ENCODE data around the gene RXFP4. TPM values are rescaled to one million over a fixed set of nuclear protein-coding genes. Genes with fewer than 3 reads are reported as not detected.

Gene RXFP4
- total RNA-seq, 1 experiment from 2014 or later, result not detected

DNA sequence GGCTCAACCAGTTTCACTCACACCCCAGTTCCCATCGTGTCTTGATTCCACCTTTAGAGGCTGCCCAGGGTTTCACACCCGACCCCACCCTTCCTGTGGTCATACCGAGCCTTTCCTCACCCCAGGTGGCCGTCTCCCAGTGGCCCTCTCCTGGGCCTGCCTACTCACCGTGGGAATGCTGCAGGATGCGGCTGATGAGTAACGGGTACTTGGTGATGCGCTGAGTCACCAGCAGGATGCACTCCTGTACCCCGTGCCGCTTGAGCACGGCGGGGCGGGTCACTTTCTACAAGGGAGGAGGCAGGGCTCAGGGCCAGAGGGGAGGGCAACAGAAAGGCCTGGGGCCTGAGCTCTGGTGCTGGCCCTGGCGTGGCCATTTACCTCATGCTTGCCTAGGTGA lies 20.5 kb downstream of the RXFP4 start:
- H3K27ac Mint-ChIP-seq, result peak overlapping the region in 2 of 3 experiments; percentile 47 to 91; a peak in 3 of 7 replicates
- H3K14ac ChIP-seq (ENCODE audit: insufficient read depth, low read length), result no peak overlapping the region
- H4K5ac ChIP-seq (ENCODE audit: insufficient read length, low read depth, low read length), result no peak overlapping the region
- H3K23me2 ChIP-seq (ENCODE audit: insufficient read length, low read depth, low read length, poor library complexity, severe bottlenecking), result no peaks in the 10 kb centered on the region
- H2BK120ac ChIP-seq (ENCODE audit: low read depth, low read length, poor library complexity, severe bottlenecking), result no peak overlapping the region
- H3K4ac ChIP-seq (ENCODE audit: low read depth, low read length), result no peak overlapping the region
- no peak overlapping the region for H3K4me2 ChIP-seq (ENCODE audit: insufficient read depth, insufficient read length, low read length)
- no peak overlapping the region for H2AFZ ChIP-seq (ENCODE audit: low read length)
- no peak overlapping the region for H3K23ac ChIP-seq (ENCODE audit: insufficient read length, low read depth, low read length)
- H4K8ac ChIP-seq (replicated peaks; ENCODE audit: insufficient read length, low read depth, low read length), result no peak overlapping the region
- no peaks in the 10 kb centered on the region for H3K27me3 ChIP-seq (ENCODE audit: insufficient read depth, low read length)
- H3K36me3 Mint-ChIP-seq (ENCODE audit: insufficient read depth in 1 of 3, low read depth in 3 of 3), result peaks cover 61 to 86% (median 82%) of the 10 kb centered on the region in 3 experiments
- no peaks in the 10 kb centered on the region for H3K79me2 ChIP-seq (ENCODE audit: insufficient read depth, low read length)
- TF ChIP-seq CTCF (conservative IDR thresholded peaks at IDR 0.05), result peak; percentile 26
- no peak overlapping the region for H2BK15ac ChIP-seq (ENCODE audit: low read depth, low read length)
- no peak overlapping the region for H3K56ac ChIP-seq (ENCODE audit: insufficient read length, low read depth, low read length)
- H3K27ac ChIP-seq (ENCODE audit: insufficient read length, low read depth, low read length), result no peak overlapping the region
- no peaks in the 10 kb centered on the region for H4K20me1 ChIP-seq (ENCODE audit: control insufficient read depth, insufficient read depth, insufficient read length)
- no peak overlapping the region for H2BK20ac ChIP-seq (ENCODE audit: low read depth, low read length, poor library complexity, severe bottlenecking)
- no peak overlapping the region for H2BK12ac ChIP-seq (ENCODE audit: insufficient read length, low read depth, low read length)
- no peak overlapping the region for H2BK5ac ChIP-seq (ENCODE audit: insufficient read length, low read length)
- peaks cover 5% of the 10 kb centered on the region for H3K79me1 ChIP-seq (ENCODE audit: insufficient read depth, low read depth, low read length, poor library complexity, severe bottlenecking)
- peak; percentile 48 for DNase-seq
- no peaks in the 10 kb centered on the region for H3K9me3 ChIP-seq (ENCODE audit: control insufficient read depth, low read depth, low read length)
- H3K9ac ChIP-seq (ENCODE audit: extremely low read depth, insufficient read length, low read length), result no peak overlapping the region
- H3K18ac ChIP-seq (ENCODE audit: insufficient read length, low read depth, low read length), result no peak overlapping the region
- H2AK5ac ChIP-seq (ENCODE audit: insufficient read length, low read length), result no peak overlapping the region
- no peaks in the 10 kb centered on the region for H3K4me1 ChIP-seq (ENCODE audit: insufficient read depth, low read length)
- no peak overlapping the region for H3T11ph ChIP-seq (ENCODE audit: low read length)
- no peaks in the 10 kb centered on the region for H3K27me3 Mint-ChIP-seq (ENCODE audit: low read depth)
- peaks cover 0 to 10% of the 10 kb centered on the region in 2 experiments; a peak in 1 of 4 replicates for H3K4me1 Mint-ChIP-seq
- no peak overlapping the region; a peak in 1 of 5 replicates for H3K4me3 Mint-ChIP-seq
- WGBS (ENCODE audit: extremely low coverage, insufficient read length, low lambda C conversion rate), result no CpG with 5 or more reads among the region's 14 CpGs
- no peaks in the 10 kb centered on the region for H3K9me3 Mint-ChIP-seq
- H4K91ac ChIP-seq (ENCODE audit: insufficient read length, low read depth, low read length), result no peak overlapping the region
